Measurements from ENCODE around the gene EFNA5. TPM values are rescaled to one million over a fixed set of nuclear protein-coding genes. Genes with fewer than 3 reads are reported as not detected.
"Not testable (repeated sequence)": the region's sequence is repeated elsewhere in the genome, so short reads cannot be mapped to it uniquely, and the experiment has no call there.

The EFNA5 gene
- total RNA-seq, 1 experiment from 2014 or later: 1.6 TPM

DNA sequence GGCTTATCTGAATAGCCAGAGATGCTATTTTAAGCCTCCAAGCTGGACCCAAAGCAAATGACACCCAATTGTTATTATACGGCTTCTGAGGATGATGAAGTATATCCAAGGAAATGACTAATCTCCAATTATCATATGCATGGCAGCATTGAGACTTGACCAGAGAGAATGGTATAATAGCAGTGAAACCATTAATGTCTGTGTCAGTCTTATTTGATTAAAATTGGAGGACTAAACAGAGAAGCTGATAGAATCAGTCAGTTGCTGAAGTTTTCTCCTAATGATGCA lies 200.5 kb downstream of the EFNA5 start:
- in situ Hi-C loops (cut with HindIII; ENCODE audit: low pct_unique_long_range_greater_than_20kb, low sequenced_read_pairs): no loop called here

DNA sequence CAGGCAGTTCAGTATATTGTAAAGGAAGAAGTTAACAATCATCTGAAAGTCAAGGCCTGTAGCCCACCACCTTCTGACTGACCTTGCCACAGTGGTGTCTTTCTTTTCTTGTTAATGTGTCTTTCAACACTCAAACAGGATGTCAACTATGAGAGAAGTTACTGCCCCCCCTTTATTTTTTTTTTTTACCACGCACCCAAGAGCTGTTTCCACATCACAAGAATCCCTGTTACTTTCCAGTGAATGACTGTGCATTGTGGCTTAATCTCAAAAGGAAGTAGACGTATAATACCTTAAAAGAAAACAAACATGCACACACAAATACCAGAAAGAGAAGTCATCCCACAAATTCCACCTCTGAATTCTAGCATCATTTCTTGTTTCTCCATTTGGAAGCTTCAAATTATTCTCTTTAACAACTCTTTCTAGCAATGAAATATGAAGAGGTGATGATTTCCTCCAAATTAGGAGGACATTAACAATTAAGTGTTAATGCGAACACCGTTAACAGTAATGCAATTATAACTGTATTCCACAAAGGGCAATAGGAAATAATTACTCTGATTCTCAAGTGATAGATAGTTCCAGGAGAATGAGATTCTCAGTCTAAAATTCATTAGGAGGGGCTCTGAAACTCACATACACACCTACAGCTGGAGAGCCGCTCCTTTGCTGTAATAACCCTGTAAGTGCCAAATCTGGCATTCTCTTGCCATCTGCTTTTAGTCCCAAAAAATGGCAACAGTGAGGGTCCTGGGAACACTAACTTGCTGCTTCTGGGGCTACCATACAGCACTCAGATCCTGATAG lies 201.0 kb downstream of the EFNA5 start:
- in situ Hi-C loops (cut with HindIII; ENCODE audit: low pct_unique_long_range_greater_than_20kb, low sequenced_read_pairs): no loop called here
- DNase-seq (ENCODE audit: low read depth, low spot score): peak; percentile 95

More for the DNA sequence above, 200.5 kb downstream of the EFNA5 start:
- DNase-seq (ENCODE audit: low read depth, low spot score): no peak

DNA sequence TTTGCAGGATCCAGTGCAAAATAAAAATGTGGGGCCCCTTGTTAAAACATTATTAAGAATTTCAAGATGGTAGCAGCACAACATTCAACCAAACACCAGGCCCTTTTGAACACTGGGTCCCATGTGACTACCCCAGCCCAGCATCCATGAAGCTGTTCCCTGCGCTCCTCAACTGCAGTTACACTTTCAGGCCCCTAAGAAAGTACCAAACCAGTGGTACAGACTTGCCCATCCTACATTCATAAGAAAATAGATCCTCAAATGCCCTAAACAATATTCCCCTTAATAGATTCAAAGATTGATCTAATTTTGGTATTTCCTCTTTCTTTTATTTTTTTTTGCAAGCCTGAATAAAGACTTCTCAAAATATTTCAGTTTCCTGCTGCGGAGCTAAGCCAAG lies 201.7 kb downstream of the EFNA5 start:
- in situ Hi-C loops (cut with HindIII; ENCODE audit: low pct_unique_long_range_greater_than_20kb, low sequenced_read_pairs): no loop called here
- peak; percentile 71 for DNase-seq (ENCODE audit: low read depth, low spot score)

DNA sequence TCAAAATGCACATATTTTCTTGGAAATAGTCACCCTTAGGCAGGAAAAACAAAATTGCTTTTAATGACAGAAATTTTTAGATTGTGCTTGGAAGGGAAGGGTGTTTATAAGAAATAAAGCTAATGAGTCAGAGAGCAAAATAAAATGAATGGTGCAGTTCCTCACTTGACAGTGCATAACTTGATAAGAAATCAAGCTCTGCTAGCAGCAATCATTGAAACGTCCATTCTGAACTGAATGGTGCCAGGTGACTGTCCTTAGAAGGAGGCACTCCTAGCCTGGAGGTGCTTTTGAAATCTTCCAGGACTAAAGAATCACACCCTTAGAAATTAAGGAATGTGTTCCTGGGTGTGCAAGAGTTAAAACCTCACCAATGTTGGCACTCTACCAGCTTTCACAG lies 202.5 kb downstream of the EFNA5 start:
- peak; percentile 10 for DNase-seq (ENCODE audit: low read depth, low spot score)

DNA sequence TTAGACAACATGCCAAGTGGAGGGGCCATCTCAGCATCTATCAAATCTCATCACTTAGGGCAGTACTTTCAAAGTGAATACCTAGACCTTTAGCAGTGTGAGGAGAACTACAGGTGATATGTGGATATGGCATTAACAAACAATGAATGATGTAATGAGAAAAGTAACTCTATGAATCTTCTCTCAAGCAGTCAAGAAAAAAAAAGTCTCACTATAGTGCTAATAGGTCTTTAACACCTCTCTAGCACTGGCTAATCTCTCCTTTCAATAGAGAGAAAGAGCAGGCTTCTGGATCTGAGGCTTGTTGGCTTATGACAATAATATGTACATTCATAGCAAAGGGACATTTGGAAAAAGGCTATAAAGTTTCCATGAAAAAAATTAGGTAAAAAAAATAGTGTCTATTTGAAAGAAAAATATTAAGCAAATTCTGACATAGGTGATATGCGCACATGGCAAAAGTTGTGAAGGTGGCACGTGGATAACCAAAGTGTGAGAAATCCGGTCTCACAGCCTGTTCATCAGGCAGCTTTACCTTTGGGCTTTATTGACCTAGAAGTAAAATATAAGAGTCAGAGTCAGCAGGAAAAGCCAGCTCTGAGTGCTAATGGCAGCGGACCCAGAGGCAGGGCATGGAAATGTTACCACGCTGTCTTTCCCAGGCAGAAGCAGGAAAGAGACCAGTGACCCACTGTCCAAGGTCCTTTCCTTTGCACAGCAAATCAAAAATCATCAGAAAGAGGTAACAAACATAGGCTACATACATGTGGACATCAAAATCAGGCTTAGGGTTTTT lies 203.4 kb downstream of the EFNA5 start:
- in situ Hi-C loops (cut with HindIII; ENCODE audit: low pct_unique_long_range_greater_than_20kb, low sequenced_read_pairs): no loop called here
- DNase-seq (ENCODE audit: low read depth, low spot score): no peak

More for the DNA sequence above, 202.5 kb downstream of the EFNA5 start:
- in situ Hi-C loops (cut with HindIII; ENCODE audit: low pct_unique_long_range_greater_than_20kb, low sequenced_read_pairs): no loop called here

DNA sequence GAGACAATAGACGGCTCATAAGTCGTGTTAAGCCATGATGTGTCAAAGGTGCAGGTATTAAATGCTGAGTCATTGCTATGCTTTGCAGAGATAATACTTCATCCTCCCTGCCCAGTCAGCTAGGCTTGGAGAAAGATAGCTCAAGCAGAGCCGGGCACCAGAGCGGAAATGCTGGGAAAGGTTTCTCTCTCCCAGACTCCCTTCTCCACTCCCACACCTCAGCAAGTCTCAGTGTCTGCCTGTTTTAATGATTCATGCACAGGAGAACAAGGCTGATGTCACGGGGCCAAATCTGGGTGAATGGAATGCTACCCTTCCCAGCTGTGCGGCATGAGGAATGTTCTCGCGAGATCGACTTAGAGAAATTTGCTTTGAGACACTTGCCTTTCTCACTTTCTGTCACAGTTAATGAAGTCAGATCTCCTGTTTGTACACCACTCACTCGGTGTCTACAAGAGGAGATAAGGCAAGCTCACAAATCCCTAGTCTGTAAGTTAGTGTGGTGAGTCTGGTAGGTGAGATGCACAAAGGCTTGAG lies 204.4 kb downstream of the EFNA5 start:
- in situ Hi-C loops (cut with HindIII; ENCODE audit: low pct_unique_long_range_greater_than_20kb, low sequenced_read_pairs): no loop called here
- no peak for DNase-seq (ENCODE audit: low read depth, low spot score)

DNA sequence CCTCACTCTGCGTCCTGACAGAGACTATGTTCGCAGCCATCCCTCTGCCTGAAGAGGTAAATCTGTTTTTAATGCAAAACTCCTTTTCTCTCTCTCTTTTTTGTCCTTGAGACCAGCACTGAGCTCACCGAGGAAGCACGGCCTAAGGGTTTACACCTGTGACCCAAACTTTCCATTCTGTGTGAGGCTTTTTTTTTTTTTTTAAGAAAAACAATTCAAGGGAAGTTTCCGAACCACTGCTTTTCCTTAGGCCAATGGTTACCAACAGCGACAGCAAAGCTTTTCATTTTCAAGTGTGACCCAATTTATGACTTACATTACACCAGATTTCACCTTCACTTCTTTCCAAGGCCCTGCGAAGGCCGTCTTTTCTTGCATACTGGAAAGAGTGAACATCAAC lies 205.9 kb downstream of the EFNA5 start:
- DNase-seq (ENCODE audit: low read depth, low spot score): no peak
- in situ Hi-C loops (cut with HindIII; ENCODE audit: low pct_unique_long_range_greater_than_20kb, low sequenced_read_pairs): no loop called here

DNA sequence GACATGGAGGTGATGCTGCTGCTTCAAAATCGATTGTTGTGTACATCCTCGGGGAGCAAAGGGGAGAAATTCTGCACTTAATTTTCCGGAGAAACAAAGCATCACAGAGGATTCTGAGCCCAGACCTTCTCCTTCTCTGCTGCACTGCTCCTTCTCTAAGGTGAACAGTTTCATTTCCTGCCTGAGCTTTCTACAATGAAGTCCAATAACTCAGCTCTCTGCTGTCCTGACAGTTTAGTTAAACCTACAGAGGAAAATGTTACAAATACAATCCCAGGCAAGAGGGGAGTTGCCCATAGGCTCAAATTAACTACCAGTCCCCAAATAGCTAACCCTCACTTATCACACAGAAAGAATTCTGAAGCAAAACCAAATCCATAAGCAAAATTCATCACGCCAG lies 206.3 kb downstream of the EFNA5 start:
- DNase-seq (ENCODE audit: low read depth, low spot score): no peak
- in situ Hi-C loops (cut with HindIII; ENCODE audit: low pct_unique_long_range_greater_than_20kb, low sequenced_read_pairs): no loop called here

DNA sequence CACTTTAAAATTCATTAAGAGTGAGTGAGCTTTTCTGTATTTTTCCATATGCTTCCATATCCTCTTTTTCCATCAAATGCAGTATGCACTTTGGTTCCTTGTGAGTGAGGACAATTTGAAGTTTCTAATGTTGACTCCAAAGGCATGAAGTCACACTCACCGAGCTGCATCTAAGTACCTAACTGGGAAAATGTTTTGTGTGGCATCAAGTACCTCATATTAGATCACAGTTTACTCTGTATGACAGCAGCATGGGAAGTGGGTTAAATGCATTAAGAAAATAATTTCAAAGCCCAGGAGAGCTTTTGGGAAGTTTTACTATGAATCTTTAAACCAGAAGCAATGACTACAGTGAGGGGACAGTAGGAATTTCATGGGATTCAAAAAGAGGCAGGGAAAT lies 207.0 kb downstream of the EFNA5 start:
- no peak for DNase-seq (ENCODE audit: low read depth, low spot score)
- in situ Hi-C loops (cut with HindIII; ENCODE audit: low pct_unique_long_range_greater_than_20kb, low sequenced_read_pairs): no loop called here

DNA sequence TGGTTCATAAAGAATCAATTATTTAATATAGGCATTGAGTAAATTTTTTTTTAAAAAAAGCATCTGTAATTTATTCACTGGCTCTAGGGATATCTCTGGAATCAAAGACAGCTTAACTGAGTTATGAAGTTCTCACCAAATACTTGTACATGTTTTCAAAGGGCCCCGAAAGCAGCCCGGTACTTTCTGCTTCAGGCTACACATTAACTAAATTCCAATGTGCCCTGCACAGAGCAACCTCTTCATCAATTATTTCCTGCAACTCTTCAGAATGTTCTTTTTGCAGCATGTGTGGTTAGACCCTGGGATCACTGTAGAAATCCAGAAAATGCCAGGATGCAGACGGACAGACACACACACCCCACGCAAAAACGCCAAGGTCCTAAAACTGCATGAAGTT lies 209.0 kb downstream of the EFNA5 start:
- in situ Hi-C loops (cut with HindIII; ENCODE audit: low pct_unique_long_range_greater_than_20kb, low sequenced_read_pairs): no loop called here
- peak; percentile 12 for DNase-seq (ENCODE audit: low read depth, low spot score)

DNA sequence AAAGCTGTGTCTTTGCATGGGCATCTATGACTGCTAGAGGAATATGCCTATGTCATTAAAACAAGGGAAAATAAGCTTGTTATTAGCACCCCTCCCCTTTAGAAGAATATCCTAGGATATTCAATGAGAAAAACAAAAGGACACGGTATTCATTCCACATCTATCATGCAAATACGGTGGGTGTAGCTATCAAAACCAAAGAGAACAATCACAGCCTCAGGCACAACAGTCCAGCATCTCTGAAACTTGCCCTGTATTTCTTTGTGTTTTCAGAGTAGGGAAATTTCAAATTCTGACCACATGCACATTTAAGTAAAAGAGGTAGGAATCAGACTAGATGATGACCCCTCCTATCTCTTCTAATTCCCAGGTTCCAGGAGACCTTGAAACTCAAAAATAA lies 209.9 kb downstream of the EFNA5 start:
- in situ Hi-C loops (cut with HindIII; ENCODE audit: low pct_unique_long_range_greater_than_20kb, low sequenced_read_pairs): no loop called here
- DNase-seq (ENCODE audit: low read depth, low spot score): no peak

DNA sequence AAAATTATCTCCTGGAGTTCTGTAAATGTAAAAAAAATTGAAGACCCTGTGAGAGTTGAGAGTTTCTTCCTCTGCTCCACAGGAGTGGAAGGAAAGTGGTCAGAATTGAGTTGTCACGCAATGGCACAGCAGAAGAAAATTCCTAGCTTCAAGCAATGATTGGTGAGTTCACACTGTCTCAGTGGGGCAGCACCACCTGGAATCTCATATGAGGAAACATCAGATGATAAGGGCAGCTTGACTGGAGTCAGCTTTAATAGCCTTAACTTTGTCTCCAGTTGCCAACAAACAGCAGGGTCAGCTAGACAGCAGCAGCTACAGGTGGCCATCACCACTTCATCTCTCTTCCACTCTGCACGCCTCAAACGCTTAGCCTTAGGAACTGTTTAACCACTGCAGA lies 211.1 kb downstream of the EFNA5 start:
- DNase-seq (ENCODE audit: low read depth, low spot score): no peak
- in situ Hi-C loops (cut with HindIII; ENCODE audit: low pct_unique_long_range_greater_than_20kb, low sequenced_read_pairs): no loop called here

DNA sequence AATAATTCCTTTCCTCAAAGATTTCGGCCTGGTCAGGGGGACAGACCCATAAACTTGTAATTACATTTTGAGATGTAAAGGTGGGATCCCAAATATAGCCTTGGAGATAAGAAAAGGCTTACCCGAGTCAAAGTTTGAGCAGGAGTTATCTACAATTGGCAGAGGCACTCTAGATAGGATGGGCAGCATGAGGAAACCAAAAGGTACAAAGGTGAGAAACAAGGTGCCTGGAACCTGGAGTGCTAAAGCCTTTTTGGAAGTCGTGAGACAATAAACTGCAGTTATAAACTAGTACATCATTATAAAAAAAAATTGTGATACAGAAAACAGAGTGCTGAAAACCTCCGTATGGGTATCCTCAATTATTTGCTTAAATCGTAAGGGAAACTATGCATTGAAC lies 212.4 kb downstream of the EFNA5 start:
- no peak for DNase-seq (ENCODE audit: low read depth, low spot score)
- in situ Hi-C loops (cut with HindIII; ENCODE audit: low pct_unique_long_range_greater_than_20kb, low sequenced_read_pairs): no loop called here

DNA sequence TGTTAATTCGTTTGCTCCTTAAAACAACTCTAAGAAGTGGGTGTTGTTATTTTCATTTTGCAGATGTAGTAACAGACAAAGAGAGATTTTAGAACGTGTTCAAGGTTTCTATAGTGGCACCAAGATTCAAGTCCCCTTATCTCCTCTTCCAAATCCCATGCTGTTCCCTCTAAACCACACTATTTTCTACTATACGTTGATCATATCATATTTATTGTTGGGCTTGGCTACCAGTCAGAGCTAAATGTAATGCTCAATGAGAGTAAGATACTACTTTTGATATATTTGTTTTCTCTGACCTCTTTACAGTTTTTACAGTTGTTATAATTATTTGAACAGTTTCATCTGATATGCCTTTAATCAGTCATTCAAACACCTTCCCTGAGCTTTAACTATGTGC lies 212.9 kb downstream of the EFNA5 start:
- in situ Hi-C loops (cut with HindIII; ENCODE audit: low pct_unique_long_range_greater_than_20kb, low sequenced_read_pairs): no loop called here

DNA sequence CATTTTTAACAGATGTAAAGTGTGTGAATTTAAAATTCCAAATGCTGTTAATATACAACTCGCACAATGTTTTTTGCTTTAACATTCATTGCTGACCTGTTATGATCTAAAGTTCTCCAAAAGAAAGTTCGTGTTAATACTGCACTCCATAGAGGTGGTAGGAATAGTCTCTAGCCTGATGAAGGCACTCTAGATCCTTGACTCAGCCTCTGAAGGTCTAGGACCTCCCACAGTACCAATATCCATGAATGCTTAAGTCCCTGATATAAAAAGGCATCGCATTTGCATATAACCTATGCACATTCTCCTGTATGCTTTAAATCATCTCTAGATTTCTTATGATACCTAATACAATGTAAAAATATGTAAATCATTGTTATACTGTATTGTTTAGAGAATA lies 213.6 kb downstream of the EFNA5 start:
- peak; percentile 25 for DNase-seq (ENCODE audit: low read depth, low spot score)
- in situ Hi-C loops (cut with HindIII; ENCODE audit: low pct_unique_long_range_greater_than_20kb, low sequenced_read_pairs): no loop called here

More for the DNA sequence above, 212.9 kb downstream of the EFNA5 start:
- DNase-seq (ENCODE audit: low read depth, low spot score): no peak

DNA sequence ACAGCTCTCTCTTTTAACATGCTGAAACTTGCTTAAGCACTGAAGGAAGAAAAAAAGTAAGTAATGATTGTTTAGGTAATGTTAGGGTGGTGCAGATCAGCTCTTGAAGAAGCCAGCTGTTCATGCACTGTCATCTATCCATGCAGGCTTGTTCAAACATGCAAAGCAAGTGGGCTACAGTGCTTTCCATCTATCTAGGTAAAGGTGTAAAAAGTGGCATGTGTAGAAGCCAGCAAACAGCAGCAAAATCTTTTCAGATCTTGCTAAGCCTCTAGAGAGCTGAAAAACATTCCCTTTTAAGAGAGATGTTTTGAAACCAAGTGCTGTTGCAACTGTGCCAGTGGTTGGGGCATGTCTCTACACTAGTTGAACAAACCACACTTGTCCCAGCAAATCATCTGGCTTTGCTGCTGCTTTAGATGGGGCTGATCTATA lies 214.4 kb downstream of the EFNA5 start:
- in situ Hi-C loops (cut with HindIII; ENCODE audit: low pct_unique_long_range_greater_than_20kb, low sequenced_read_pairs): no loop called here
- no peak for DNase-seq (ENCODE audit: low read depth, low spot score)

DNA sequence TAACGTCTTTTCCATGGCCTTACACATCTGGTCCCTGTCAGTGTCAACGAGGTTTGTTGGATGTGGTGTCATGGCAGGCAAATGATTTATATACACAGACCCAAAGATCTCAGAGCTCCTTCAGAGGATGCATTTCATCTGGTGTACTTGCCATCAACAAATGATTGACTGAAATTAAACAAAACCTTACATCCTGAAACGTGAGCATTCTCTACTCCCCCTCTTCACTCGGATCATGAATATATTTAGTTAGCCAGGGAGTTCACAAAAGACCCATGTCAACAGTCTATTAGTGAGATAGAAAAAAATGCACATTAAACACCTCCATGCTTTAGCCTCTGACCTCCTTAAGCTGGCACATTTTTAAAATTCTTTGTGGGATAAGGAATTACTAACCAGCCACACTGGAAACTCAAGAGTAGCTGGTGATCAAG lies 215.6 kb downstream of the EFNA5 start:
- DNase-seq (ENCODE audit: low read depth, low spot score): no peak
- in situ Hi-C loops (cut with HindIII; ENCODE audit: low pct_unique_long_range_greater_than_20kb, low sequenced_read_pairs): no loop called here

DNA sequence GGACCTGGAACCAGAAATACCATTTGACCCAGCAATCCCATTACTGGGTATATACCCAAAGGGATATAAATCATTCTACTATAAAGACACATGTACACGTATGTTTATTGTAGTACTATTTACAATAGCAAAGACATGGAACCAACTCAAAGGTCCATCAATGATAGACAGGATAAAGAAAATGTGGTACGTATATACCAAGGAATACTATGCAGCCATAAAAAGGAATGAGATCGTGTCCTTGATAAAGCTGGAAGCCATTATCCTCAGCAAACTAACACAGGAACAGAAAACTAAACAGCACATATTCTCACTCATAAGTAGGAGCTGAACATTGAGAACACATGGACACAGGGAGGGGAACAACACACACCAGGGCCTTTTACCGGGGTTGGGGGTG lies 218.9 kb downstream of the EFNA5 start:
- DNase-seq (ENCODE audit: low read depth, low spot score); in situ Hi-C loops (cut with HindIII; ENCODE audit: low pct_unique_long_range_greater_than_20kb, low sequenced_read_pairs): not testable (repeated sequence)

DNA sequence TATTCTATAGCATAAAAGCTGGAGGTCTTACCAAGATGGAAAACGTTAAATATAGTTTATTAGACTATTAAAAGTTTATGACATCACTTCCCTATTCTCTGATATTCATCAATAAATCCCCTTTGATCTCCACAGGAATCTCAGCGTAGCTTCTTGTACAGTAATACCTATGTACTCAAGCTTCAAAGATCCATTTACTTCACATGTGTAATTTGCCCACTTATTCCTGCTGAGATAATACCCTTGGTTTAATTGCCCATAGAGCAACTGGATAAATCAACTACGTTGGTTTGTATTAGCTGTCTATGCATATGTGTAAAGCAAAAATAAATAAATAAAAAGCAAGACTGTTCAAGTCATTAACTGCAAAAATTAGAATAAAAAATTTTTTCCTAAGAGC lies 219.7 kb downstream of the EFNA5 start:
- in situ Hi-C loops (cut with HindIII; ENCODE audit: low pct_unique_long_range_greater_than_20kb, low sequenced_read_pairs): no loop called here

More for the DNA sequence above, 219.7 kb downstream of the EFNA5 start:
- DNase-seq (ENCODE audit: low read depth, low spot score): no peak
